Smooth muscle cell of the brain vasculature (primary cell): ENCODE data around the gene AK8.

Experiments used
- DNase-seq: peaks from one replicate; pipeline ENCODE4 v3.0.0-alpha.2; 2012; ENCODE audit warnings: low read depth, low spot score

AK8 gene

GRCh38 chr9:132798817-132799790 is 79.0 kb downstream of the AK8 start:
- no peak for DNase-seq

DNA sequence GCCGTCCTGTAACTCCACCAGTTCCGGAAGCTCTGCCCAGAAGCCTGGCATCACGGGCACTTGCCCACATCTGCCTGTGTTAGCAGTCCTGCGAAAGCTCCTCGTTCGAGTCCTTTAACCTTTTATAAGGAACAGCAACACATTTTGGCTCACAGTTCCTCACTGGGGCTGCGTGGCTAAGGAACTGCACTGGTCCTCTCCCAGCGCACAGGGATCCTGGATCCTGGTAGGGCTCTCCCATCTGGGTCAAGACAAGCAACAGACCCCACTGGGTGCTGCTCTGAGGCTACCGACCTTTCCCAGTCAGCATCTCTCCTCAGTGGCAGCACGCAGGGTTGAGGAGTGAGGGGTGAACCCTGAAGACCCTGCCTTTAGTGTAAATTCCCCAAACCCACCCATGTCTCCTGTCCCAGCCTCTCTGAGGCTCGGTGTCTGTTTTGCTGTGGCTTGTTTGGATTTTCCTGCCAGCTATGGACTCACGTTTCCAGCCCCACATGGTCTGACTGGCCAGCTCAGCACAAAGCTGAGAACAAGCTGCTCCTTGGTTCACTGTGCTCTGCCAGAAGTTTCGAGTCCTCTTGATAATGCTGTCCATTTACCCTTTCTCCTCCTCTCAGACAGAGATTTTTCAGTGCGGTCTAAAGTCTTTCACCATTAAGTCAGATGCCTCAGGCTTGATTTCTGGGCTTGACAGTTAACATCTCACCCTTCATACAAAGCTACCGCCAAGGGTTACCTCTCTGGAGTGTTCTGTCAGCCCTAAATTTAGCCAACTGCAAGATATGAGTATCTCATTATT is 80.0 kb downstream of the AK8 start:
- no peak for DNase-seq

DNA sequence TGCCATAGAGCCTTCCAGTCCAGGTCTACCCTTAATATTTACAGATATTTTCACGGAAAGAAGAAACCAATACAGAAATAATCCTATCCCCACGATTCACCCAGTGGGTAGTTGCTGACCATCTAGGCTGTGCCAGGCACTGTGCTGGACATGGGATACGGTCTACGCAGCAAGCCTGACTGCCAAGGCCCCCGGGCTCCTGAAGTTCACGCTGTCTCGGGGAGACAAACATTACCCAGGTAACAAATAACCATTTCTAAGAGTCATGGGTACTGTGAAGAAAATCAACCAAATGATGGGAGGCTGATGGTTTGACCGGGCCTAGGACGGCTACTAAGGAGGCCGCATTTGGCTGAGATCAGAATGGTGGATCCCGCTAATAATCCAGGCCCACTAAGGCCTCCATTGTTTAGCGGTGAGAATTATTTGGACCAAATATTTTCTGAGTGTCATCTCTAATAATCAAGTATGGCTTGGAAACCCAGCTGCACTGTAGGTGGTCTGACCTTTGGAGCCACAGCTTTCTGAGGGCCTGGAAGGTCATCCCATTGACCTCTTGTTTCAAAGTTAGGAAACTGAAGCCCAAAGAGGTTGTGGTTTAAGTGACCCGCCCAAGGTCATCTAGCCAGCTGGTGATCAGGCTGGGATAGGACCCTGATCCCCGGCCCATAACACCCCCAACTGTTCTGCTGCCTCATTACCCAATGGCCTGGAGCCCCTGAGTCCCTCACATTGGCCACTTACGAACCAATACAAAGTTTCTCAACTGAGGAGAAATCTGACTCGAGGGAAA is 82.4 kb downstream of the AK8 start:
- DNase-seq: no peak

GRCh38 chr9:132794730-132795380 is 83.2 kb downstream of the AK8 start:
- DNase-seq: no peak

DNA sequence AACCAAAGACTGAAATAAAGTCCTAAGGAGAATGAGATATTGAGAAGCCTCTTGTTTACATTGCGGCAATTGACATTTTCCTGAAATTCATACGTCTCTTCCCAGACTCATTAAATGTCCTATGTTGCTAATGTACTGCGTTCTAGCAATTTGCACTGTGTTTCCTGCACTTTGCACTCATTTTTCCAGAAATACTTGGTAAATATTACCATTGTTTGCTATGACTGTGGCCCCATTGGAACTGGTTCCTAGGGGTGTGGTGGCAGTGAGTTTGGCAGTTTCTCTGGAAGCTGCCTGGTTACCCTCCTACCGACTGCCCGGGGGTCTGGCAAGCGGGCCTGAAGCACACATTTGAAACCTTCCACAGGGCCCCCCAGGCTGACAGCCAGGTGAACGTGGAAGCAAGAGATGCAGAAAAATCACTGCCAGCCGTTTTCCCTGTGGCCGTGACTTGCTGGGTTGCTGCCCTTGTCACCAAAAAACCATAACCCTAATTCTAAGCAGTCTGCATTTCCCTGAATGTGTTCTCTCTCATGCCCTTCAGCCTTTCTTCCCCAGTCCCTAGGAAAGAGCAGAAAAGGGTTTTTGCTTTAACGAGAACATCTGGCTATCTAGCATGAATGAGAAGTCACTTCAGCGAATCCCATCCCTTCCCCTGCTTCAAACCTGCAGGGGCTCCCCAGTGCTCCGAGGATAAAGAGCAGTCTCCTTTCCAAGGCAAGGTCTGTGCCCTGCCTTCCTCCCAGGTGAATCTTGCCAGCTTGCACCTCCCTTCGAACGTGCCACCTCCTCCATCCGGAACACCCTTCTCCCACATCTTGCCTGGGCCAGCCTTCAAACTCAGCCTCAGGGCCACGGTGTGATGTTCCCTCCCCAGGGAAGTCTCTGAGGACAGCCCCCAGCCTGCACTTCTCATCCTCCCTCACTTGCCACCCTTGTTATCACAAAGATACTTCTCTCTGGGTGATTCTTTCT is 84.2 kb downstream of the AK8 start:
- DNase-seq: no peak

DNA sequence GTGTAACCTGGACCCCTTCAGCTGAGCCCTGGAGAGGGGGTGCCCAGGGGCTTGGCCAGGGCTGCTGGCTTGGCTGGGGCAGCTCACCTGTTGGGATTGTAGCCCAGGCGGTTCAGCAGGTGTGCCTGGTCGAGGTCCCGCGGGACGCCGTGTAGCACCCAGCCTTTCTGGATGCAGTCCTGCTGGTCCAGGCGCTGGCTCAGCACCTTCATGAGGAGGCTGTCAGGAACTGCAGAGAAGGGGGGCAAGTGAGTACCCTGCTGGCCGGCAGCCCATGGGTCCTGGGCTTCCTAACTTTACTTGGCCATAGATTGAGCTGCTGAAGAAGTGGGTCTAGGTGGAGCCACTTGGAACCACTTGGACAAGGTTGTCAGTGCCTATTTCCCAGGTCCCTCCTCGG is 85.5 kb downstream of the AK8 start:
- DNase-seq: no peak

DNA sequence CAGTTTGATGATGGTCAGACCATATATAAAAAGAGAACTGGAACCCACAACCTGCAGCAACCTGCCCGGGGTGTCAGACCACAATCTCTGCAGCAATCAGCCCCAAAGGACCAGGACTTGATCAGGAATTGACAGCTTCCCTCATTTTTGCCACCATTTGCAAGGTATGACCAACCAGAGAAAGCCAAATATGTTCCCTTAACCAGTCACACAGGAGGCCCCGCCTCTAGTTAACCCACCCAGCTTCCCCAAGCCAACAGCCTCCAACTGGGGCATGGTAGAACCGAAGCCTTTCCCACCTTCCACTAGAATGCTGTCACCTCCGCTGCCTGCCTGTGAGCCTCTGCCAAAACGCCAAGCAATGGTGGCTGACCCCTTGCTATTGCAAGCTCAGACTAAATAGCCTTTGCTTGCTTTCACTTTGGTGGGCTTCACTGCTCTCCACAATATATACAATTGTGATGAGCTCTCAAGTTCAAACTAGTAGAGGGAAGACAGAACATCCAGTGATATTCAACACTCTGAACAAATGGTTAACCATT is 86.3 kb downstream of the AK8 start:
- no peak for DNase-seq

GRCh38 chr9:132789719-132790118 is 88.4 kb downstream of the AK8 start:
- no peak for DNase-seq

- DNase-seq: no peak
These were observed 89.7 kb downstream of the AK8 start for GRCh38 chr9:132788378-132788777.

- no peak for DNase-seq
These were observed 90.3 kb downstream of the AK8 start for GRCh38 chr9:132787748-132788159.

- DNase-seq: no peak
These were observed 93.7 kb downstream of the AK8 start for GRCh38 chr9:132784286-132784830.

GRCh38 chr9:132783006-132783405 is 95.1 kb downstream of the AK8 start:
- no peak for DNase-seq

DNA sequence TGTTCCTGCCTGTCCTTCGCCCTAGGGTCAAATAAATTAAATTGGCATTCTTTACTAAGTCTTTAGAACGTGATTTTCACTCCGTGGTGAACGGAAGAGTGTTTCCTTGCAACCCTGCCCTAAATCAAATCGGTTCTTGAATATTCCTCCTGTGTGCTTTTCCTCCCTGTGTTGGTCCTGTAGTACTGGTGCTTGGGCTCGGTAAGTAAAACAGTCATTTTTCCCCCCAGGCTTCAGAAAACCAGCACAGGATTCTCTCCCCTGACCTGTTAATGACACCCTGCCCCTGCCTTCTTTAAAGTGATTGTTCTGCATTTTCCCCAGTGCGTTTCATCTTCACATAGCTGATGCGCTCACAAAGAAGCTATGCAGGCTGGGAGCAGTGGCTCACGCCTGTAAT is 96.0 kb downstream of the AK8 start:
- DNase-seq: no peak

DNA sequence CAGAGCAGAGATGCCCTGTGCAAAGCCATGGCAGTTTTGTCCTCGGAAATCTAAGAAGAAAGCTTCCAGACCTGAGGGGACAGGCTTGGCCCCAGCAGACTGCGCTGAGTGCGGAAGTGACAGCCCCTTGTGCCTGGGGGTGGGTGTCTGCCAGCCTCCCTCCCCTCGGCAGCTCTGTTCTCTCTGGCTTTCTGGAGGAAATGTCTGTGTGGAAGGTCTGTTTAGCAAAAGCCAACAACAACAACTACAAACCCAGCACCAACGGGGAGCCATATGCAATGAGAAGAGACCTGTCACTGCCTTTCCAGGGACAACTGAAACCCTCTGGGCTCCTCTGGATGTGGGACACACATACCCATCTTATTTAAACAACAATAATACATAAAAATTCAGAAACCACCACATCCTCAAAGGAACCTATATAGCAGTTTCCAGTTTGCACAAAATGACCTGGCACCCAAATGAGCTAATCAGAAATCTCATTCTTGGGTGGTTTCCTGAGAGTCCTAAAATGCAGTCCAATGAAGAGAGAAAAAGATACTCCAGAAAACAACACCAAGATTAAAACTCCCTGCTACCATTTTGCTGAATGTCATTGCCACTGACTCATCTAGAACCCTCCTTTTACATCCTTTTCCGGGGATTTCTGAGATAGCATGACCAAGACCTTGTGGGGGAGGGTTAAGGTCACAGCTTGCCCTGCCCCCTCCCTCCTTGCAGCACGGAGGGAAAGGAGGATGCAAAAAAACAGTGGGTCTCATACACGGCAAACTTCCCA is 97.7 kb downstream of the AK8 start:
- DNase-seq: no peak

DNA sequence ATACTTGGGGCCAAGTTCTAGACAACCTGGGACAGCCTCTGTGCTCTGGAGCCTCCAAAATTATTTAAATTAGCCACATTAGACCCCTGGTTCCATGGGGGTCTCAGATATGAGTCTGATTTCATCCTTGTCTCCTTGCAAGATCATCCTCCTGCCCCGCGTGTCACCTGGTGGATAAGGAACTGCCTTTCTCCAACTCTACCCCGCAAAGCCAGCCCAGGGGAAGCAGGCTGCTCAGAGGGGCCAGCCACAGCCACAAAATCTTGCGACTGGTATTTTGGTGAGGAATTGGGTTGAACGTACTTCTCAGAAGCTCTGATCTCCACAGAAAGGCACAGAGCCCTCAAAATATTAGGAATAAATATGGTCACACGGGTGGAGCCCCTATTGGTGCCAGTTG is 101.2 kb downstream of the AK8 start:
- no peak for DNase-seq

- DNase-seq: no peak
These were observed 101.8 kb downstream of the AK8 start for GRCh38 chr9:132776268-132776667.

- no peak for DNase-seq
These were observed 102.4 kb downstream of the AK8 start for GRCh38 chr9:132775720-132776119.

- no peak for DNase-seq
These were observed 103.2 kb downstream of the AK8 start for GRCh38 chr9:132774886-132775285.
